Mesodermal cell (in vitro differentiated cells): ENCODE measurements around the gene SP8.
A peak's percentile ranks its signal among the peaks of the same experiment; 100 is the strongest.

ENCODE experiments used
- H3K27ac ChIP-seq: 2 replicates; pipeline ENCODE4 v1.7.0; 2013; ENCODE audit warnings: mild to moderate bottlenecking, low read depth, low read length, moderate library complexity; ENCODE audit not compliant: severe bottlenecking
- H3K36me3 ChIP-seq: 2 replicates; pipeline ENCODE4 v1.7.1; 2013; ENCODE audit warnings: mild to moderate bottlenecking, low read length, moderate library complexity; ENCODE audit not compliant: control insufficient read depth, insufficient read depth
- H3K4me1 ChIP-seq: one replicate; pipeline ENCODE4 v1.7.1; 2013; ENCODE audit warnings: mild to moderate bottlenecking, low read length; ENCODE audit not compliant: insufficient read depth, control insufficient read depth, poor library complexity, severe bottlenecking
- H3K4me3 ChIP-seq: 2 replicates; pipeline ENCODE4 v1.7.0; 2013; ENCODE audit warnings: low read length, control low read depth, mild to moderate bottlenecking; ENCODE audit not compliant: insufficient read depth, poor library complexity, severe bottlenecking; ENCODE audit errors: extremely low read depth
- H3K9me3 ChIP-seq: 2 replicates; pipeline ENCODE4 v1.7.1; 2013; ENCODE audit warnings: mild to moderate bottlenecking, low read length, moderate library complexity; ENCODE audit not compliant: control insufficient read depth
- WGBS, 2 experiments: methylation state at CpG; one replicate each; pipeline ENCODE4 v1.1.5; 2013; ENCODE audit warnings: missing lambda C conversion rate in 2 of 2; ENCODE audit not compliant: insufficient coverage in 2 of 2; 5-methylcytosine and 5-hydroxymethylcytosine counted together

The SP8 gene

DNA sequence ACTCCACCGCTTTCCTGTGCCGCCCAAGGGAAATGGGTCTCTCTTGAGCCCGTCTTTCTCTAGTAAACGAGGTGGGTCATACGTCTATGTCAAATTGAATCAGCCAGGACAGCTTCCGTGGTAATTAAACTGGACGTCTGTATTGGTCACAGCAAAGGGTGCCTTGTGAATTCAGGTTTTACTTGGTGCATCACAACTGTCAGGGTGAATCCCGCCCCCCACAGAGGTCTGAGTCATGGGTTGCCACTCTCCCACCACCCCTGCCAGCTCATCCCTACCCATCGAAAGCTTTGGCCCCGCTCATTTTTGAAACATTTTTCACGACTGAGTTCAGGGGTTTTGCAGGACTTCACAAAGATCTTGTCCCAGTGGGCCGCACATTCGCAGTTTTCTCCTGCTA lies 8.0 kb upstream of the SP8 start:
- no peaks in the 10 kb centered on the region for H3K9me3 ChIP-seq
- H3K36me3 ChIP-seq, result no peaks in the 10 kb centered on the region
- H3K4me3 ChIP-seq, result no peak overlapping the region
- no peaks in the 10 kb centered on the region for H3K4me1 ChIP-seq
- 10 to 11% methylated on average over 7 to 12 of the region's 13 CpGs for WGBS, 2 experiments
- H3K27ac ChIP-seq, result no peak overlapping the region

DNA sequence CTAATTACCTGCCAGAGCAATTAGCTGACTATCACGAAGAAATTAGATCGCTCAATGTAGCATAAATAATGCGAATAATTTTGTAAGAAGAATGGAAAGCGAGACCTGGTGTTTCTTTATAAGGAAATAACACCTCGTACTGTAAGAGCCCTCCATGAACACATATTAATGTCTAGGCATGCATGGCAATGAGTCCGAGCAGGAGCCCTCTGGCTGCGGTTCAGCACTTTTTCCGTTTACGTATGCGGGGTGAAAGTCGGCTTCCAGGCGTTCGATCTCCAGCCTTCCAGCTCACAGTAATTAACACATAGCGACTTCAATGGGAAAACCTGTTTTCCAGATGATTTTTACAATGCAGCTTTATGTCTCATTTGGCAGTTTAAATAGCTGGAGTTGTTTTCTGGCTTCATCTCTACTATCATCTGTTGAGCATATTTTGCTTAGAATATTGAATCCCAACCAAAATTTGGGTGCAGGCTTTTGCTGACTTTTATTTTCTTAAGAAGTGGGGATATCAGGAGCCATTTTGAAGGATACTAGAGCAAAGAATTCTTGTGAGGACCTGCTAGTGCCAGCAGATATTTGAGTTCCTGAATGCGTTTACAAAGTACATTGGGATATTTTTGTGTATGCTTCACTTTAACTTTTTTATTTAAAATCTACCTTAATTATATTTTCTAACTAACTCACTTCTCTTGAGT lies 7.2 kb upstream of the SP8 start:
- Histone ChIP-seq H3K9me3 (no peaks in the 10 kb centered on the region), H3K4me1 (peaks cover 3% of the 10 kb centered on the region), H3K4me3 (no peak overlapping the region), H3K27ac (no peak overlapping the region), H3K36me3 (no peaks in the 10 kb centered on the region)
- WGBS, 2 experiments, result 0% methylated on average over 5 to 8 of the region's 15 CpGs

DNA sequence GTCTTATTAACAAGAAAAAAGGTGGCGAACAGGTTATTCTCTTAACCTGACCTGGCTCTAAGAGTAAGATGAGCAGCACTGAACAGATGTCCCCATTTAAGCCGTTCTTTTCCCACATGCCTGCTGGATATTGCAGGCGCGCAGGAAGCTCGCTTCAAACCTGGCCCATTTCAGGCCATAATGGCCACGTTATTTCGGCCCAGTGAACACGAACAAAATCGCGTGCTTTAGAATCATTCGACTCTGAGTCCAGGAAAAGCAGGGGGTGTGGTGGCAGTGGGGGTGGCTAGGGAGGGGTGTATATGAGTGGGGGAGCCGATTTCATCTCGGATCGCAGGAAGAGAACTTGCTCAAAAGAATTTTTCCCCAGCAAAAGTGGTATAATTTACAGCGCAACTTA lies 6.6 kb upstream of the SP8 start:
- no peaks in the 10 kb centered on the region for H3K9me3 ChIP-seq
- H3K4me3 ChIP-seq, result no peak overlapping the region
- WGBS, 2 experiments, result 5 to 6% methylated on average over 12 to 15 of the region's 15 CpGs
- peaks cover 6% of the 10 kb centered on the region for H3K4me1 ChIP-seq
- H3K36me3 ChIP-seq, result no peaks in the 10 kb centered on the region
- H3K27ac ChIP-seq, result no peak overlapping the region

DNA sequence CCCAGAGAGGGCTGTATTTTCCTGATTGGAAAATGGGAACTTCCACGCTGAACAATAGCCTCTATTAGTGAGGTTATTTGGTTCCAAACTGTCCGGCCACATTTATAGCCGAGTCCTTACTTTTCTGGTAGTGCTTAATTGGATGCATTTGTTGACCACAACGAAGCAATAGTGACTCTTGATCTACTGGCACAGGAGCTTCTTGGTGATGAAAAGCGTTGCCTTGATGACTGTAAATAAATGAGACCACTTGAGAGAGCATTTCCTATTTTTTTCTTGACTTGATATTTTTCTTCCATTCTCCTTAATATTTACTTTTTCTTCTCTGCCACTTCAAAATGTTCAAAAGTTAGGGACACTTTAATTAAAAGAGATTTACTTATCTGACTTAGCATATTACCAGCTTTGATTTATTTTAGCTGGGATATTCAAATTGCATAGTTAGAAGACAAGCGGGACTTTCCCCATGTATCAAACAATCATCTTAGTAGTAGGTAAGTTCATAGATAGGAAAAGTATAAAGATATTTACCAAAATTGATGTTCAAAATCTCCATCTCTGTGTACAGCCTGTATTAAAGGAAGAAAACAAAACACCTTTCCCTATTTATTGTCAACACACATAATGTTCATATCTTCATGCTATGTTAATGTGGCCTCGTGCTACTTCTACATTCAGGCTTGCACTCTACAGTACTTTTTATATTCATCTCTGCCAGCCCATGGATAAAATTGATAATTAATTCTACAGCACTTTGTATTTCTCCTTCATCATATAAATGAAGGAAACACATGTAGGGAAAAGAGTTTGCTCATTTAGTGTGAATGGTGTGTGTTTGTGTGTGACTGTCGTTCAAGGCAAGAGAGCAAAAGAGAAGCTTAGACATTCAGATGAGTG lies 5.1 kb upstream of the SP8 start:
- no peak overlapping the region for H3K27ac ChIP-seq
- H3K4me3 ChIP-seq, result peak overlapping the region; percentile 18
- H3K36me3 ChIP-seq, result no peaks in the 10 kb centered on the region
- H3K4me1 ChIP-seq, result peaks cover 6% of the 10 kb centered on the region
- H3K9me3 ChIP-seq, result no peaks in the 10 kb centered on the region
- WGBS, 2 experiments, result 3 to 10% methylated on average over 4 to 5 of the region's 8 CpGs

DNA sequence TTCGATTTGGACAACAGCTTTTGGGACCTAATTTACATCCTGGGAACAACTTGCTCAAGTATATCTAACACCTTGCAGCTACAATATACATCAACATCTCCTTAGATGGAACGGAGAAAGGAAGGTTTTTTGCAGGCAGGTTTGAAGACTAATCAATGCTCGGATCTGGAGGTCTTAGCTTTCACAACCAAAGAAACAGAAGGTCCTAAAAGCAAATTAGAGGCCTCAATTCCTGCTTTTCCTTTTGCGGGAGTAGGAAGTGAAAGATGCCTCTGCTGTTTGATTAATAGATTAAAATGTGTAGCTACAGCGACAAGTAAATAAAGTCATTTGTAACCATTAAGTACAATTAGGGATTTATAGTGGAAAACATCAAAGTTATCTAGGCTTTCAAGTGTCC lies 3.7 kb upstream of the SP8 start:
- no peak overlapping the region for H3K27ac ChIP-seq

DNA sequence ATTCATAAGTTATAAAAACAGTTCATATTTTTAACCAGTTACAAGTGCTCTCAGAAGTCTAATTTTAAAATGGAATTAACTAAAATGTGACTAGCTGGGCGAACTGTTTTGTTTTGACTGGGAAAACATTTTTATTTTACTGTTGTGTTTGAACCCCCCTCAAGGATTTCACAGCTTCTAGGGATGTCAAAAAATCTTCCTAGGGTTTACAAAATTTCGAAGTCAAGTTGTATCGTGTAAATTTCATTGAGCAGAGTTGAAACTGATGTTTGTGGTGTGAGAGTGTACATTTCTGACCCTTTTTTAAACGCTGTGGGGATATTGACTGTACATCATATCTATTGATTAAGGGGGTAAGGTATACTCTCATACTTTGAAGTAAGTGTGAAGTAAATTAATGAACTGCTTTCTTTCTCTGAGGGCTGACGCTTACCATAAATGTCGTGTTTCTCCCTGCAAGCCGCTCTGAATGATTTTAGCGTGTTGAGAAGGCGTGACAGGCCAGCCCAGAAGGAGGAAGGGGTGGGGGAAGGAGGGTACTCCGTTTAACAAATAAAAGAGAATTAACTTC lies 1.8 kb upstream of the SP8 start:
- H3K27ac ChIP-seq, result no peak overlapping the region
- no peak overlapping the region for H3K4me3 ChIP-seq
- H3K9me3 ChIP-seq, result no peaks in the 10 kb centered on the region

More for the DNA sequence above, 3.7 kb upstream of the SP8 start:
- H3K4me3 ChIP-seq, result no peak overlapping the region
- H3K4me1 ChIP-seq, result peaks cover 8% of the 10 kb centered on the region
- no peaks in the 10 kb centered on the region for H3K9me3 ChIP-seq
- H3K36me3 ChIP-seq, result no peaks in the 10 kb centered on the region
- 20% methylated on average over 1 of the region's 5 CpGs; no CpG with 5 or more reads in 1 of the 2 experiments for WGBS, 2 experiments

DNA sequence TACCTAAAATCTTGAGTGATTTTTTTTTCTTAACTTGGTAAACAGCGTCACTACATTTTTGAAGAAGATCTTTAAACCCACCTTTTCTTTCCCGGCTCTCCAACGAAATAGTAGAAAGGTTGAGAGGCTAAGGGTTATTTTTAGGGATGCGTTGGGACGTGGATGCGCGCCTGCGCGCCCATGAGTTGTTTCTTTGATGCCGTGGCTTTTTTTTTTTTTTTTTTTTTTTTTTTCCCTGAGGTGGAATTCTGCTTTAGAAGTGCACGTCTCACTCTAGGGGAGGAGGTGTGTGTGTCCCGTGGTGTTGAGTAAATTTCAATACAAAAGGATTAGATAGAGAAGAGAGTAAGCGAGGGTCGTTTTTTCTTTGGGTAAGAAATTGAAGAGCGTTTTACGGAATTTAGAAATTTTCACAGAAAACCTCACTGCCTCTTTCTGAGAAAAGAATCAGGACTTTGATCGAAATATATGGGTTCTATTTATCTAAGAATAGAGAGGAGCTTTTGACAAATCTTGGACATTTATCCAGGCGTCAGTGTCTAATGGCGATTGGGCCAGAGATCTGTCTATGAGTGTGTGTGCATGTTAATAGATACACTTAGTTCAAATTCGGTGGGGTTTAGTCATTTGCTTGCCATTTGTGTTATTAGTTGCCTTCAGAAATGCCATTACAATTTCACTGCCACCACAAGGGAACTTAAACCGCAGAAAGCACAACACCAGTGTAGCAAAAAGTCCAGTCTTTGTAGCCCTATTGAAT lies 1.2 kb upstream of the SP8 start:
- Histone ChIP-seq H3K4me3 (peak overlapping the region; percentile 54), H3K27ac (no peak overlapping the region), H3K4me1 (peaks cover 13% of the 10 kb centered on the region), H3K36me3 (no peaks in the 10 kb centered on the region), H3K9me3 (no peaks in the 10 kb centered on the region)
- 0 to 1% methylated on average over 11 to 14 of the region's 21 CpGs for WGBS, 2 experiments

More for the DNA sequence above, 1.8 kb upstream of the SP8 start:
- Histone ChIP-seq H3K4me1 (peaks cover 13% of the 10 kb centered on the region), H3K36me3 (no peaks in the 10 kb centered on the region)
- WGBS, 2 experiments, result 0 to 4% methylated on average over 2 to 6 of the region's 10 CpGs

DNA sequence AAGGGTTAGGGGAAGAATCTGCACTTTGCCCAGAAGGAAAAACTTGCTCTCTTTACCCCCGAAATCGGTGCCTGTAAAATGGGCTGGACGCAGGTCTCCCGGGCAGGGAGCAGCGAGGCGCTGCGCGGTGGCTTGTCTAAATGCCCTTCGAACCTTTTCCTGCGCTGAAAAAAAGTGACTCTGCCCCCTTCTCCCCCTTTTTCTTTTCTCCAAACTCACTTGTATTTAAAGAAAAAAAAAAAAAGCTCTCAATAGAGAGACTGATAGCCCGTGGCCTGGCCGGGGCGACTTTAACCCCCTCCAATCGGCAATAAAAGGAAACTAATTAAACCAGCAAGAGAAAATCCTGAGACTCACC lies 286 bp downstream of the SP8 start:
- Histone ChIP-seq H3K27ac (no peak overlapping the region), H3K4me3 (peak overlapping the region; percentile 54), H3K4me1 (peaks cover 13% of the 10 kb centered on the region), H3K36me3 (no peaks in the 10 kb centered on the region), H3K9me3 (no peaks in the 10 kb centered on the region)
- 0 to 1% methylated on average over 8 to 10 of the region's 14 CpGs for WGBS, 2 experiments

DNA sequence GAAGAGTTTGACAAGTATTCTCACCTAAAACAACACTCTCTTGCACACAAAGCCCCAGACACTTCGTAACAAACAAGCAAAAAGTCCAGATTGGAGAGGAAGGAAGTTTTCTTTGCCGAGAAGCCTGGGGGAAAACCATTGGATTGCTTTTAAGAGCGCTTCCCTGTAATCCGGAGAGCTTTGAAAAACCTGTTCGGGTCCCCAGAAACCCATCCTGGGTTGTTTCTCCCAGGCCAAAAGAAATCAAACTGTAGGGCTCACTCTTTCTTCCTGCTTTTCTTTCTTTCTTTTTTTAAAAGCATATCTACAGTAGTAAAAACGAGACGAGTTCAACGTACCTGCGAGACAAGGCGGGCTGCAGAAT lies 655 bp downstream of the SP8 start:
- no peaks in the 10 kb centered on the region for H3K36me3 ChIP-seq
- no peaks in the 10 kb centered on the region for H3K9me3 ChIP-seq
- H3K27ac ChIP-seq, result no peak overlapping the region
- H3K4me3 ChIP-seq, result peak overlapping the region; percentile 54
- peaks cover 13% of the 10 kb centered on the region for H3K4me1 ChIP-seq
- 0 to 4% methylated on average over 3 to 5 of the region's 10 CpGs for WGBS, 2 experiments

DNA sequence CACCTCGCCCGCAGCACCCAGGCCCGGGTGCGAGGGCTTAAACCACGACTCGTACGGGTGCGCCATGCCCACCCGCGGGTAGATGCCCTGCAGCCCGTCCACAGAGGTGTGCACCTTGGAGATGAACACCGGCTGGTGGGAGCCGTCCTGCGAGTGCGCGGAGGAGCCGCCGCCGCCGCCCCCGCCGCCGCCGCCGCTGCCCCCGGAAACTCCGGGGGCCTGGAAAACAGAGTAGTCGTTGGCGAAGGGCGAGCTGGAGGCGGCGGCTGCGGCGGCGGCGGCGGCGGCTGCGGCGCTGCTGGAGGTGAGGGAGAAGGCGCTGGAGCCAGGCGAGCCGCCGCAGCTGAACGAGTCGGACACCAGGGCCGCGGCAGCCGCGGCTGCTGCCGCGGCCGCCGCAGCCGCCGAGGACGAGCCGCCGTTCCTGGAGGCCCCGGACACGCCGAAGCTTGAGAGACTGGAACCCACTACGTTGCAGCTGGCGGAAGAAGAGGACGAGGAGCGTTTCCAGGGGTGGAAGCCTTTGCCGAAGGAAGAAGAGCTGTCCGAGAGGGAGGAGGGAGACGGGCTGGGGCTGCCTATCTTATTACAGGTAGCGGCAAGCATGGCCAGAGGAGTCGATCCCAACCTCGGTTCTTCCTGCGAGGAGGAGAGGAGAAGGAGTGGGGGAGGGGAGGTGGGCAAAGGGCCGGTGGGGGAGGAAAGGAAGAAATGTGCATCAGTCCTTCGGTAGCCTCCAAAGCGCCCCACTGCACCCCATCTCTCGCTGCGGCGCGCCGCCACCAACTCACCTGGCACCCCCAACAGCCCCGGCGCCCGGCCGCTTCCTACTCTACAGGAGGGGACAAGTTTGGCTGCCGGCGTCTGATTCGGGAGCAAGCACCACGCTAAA lies 1.3 kb downstream of the SP8 start:
- no peaks in the 10 kb centered on the region for H3K9me3 ChIP-seq
- 0% methylated on average over 71 of the region's 89 CpGs for WGBS, 2 experiments
- peaks cover 13% of the 10 kb centered on the region for H3K4me1 ChIP-seq
- H3K27ac ChIP-seq, result no peak overlapping the region
- peak overlapping the region; percentile 54 for H3K4me3 ChIP-seq
- no peaks in the 10 kb centered on the region for H3K36me3 ChIP-seq
